Suprapubic skin (tissue), 4 donors: ENCODE data around the gene SPECC1.

Experiments used
- CTCF ChIP-seq, 2 donors: fragments of 200-600 bp in 1 of 2; fragments of 450-650 bp in 1 of 2; sonication (generic) in 1 of 2; IDR thresholded peaks; one replicate each; pipeline ENCODE4 v1.5.1; 2016 to 2019; ENCODE audit warnings: antibody characterized with exemption in 2 of 2, mild to moderate bottlenecking in 1 of 2, moderate library complexity in 1 of 2
- EP300 ChIP-seq: sonication (generic); formaldehyde crosslinking; IDR thresholded peaks from one replicate; pipeline ENCODE4 v1.6.1; 2017; ENCODE audit warnings: antibody characterized with exemption
- POLR2A ChIP-seq, 2 donors: fragments of 450-650 bp; IDR thresholded peaks; one replicate each; pipeline ENCODE4 v1.6.1; 2017; ENCODE audit warnings: antibody characterized with exemption in 2 of 2, mild to moderate bottlenecking in 2 of 2, moderate library complexity in 2 of 2
- POLR2AphosphoS5 ChIP-seq, 3 donors: sonication (generic); formaldehyde crosslinking; IDR thresholded peaks; one replicate each; pipeline ENCODE4 v1.6.1; 2017; ENCODE audit warnings: antibody characterized with exemption in 3 of 3

GRCh38 chr17:20191056-20191455 is 181.9 kb downstream of the SPECC1 start:
- TF ChIP-seq POLR2A (IDR thresholded peaks at IDR 0.05) = no peak
- no peak for TF ChIP-seq CTCF (IDR thresholded peaks at IDR 0.05)
- TF ChIP-seq POLR2AphosphoS5 (IDR thresholded peaks at IDR 0.05) = no peak
- no peak for TF ChIP-seq EP300
